Measurements from ENCODE around the gene GDF7.

The GDF7 gene

DNA sequence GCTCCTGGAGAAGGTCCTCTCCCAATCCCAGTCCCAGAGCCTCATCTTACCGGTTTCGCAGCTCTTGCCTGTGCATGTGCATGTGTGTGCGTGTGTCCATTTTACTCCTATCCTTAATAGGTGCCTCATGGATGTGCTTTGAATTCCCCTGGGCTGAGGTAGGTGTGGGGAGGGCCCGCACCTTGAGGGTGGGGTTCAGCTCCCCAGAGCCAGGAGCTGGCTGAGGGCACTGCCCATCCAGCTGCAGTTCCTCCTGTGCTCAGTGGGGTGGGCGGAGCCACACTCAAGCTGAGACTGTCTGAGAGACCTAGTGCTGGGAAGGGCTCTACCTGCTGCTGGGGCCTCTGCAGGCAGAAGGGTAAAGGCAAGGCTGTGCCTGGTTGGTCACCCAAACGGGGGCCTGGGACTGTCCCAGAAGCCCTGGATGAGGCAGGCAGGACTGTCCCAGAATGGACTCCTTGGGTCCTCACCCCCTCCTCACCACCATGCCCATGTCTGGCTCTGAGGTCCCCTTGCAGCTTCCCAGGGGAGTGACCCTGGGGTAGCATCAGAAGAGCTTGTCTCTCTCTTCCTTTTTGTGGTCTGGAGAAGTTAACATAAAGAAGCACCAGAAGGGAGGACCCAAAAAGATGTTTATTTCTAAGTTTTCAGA is 8.9 kb downstream of the GDF7 start:
- DNase-seq: no peak

DNA sequence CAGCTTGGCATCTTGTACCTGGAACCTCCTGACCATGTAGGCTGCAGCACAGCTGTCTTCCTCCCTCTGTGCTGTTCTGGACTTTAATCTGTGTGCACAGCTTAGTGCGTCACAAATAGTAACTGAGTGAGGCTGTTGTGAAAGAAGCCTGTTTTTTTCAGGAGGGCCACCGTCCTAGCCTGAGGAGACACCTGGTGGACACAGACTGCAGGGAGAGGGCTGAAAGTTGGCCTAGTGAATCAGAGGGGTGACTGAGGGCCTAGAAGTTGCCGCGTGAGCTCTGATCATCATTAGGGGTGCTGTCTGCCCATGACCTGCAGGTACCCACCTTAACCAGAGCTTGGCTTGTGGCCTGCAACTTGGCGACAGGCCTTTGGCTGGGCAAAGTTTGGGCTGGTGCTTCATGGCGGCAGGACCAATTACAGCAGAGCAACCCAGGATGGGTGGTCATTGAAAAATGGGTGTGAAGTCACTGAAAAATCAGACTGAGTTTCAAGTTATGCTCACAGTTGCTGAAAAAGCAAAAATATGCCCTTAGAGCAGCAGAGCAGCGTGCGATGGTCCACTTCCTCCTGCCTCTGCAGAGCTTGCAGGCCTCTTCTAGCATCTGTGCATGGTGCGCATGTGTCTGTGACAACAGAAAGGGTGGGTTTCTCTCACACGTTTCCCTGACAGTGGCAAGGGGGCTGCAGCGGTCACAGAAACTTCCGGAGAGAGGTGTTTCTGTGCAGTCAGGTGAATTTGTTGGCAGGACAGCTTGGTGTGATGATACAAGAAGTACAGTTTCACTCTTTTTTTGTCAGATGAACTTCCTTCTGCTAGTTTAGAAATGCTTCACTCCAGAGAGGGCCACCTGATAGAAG is 9.6 kb downstream of the GDF7 start:
- DNase-seq: no peak

DNA sequence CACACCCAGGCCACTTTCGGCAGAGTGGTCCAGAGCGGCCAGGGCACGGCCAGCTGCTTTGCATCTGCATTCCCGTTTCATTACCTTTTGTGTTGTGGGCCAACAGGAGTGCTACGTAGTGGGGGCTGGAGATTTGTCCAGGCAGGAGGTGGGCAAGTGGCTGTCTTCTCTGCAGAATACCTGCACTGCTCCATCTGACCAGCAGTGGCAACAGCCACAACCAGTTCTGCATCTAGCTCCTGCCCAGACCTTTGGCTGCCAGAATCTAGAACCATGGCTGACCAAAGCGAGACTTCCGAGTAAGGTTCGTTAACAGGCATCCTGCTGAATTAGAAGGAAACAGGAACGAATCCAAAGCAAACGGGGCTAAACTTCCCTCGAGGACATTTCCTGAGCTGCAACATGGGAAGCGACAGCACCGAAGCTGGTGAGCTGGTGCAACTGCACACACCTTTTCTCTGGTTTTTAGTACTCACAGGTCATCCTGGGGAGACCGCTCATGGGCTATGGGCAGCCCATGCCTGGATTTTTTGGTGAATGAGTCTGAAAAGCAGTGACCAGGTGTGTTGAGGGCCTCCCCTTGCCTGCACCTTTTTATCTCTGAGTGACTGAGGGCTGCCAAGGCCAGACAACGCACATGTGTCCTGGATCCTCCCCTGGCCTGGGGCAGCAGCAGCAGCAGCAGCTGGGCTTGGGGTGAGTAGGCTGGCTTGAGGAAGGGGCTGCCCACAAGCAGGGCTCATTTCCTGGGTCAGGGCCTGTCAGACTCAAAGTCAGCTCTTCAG is 10.5 kb downstream of the GDF7 start:
- DNase-seq: no peak

DNA sequence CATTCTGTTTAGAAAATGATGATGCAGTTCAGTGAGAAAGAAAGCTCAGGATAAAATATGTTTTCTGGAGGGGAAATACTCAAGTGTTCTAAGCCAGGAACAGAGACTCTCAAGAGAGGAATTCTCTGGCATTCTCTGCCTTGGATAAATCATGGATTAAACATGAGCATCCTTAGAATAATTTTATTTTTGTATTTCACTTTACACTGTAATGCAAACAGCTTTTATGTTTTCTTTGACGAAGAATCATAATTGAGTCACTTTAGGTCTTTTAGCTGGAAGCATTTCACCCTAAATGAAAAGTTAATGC is 11.1 kb downstream of the GDF7 start:
- no peak for DNase-seq

DNA sequence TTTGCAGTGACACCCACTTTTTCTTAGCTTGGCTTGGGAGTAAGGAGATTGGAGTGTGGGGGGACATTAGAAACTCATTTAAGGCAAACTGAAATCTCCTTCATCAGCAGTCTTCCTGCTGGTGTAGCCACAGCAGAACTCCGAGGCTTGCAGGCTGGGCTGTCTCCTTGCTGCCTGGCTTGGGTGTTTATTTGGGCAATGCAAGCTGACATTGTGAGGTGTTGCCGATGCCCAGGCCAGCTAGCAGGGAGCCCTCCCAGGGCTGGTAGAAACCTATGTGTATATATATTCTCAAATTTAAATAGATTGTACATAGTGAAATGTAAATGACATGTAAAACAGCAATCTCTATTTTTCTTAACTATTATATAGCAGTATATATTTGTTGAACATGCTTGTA is 11.8 kb downstream of the GDF7 start:
- DNase-seq: no peak

DNA sequence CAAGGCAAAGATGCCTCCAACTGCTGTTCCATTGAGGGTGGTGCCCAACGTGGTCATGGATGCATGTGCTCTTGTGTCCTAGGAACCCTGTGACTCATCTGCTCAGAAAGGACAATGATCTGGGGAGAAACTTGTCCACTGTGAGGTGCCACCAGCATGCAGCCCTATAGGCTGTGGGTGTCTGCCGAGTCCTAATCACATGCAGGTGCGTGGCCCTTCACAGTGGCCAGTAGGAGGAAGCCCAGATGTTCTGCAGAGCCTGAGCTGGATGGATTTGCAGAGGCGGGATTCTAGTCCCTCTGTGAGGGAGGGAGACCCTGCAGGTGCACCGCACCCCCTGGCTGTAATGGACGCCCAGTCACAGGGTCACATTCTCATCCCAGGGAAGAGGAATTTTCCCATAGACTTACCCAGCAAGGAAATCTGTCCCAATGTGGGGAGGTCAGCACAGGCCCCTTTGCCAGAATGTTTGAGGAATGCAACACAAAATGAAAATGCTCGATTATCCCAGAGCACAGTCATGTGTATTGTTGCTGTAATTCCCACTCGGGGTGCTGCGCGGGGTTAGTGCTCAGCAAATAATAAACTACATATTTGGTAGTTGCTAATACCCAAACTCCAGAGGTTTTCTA is 13.9 kb downstream of the GDF7 start:
- no peak for DNase-seq

DNA sequence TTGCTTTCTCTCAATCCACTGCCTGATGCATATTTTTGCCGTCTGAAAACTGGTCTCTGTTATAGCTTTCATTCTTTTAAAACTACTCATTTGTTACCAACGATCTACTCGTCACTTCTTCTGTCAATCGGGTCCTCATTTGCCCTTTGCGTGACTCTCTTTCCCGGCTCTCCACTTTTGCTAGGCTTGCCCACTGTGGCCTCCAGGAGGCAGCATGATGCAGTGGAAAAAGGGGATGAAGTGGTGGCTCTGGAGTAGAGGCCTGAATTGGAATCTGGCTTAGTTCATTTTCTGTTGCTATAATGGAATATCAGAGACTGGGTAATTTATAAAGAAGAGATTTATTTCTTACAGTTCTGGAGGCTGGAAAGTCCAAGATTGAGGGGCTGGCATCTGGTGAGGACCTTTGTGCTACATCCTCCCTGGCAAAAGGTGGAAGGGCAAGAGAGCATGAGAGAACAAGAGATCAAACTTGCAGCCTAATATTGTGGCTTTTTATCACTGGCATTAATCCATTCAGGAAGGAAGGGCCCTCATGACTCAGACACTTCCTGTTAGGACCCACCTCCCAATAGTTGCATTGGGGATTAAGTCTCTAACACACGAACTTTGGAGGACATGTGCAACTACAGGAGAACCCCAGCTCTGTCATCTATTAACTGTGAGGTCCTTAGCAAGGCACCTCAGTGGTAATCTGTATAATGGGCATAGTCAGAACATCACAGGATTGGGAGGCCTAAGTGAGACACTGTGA is 15.4 kb downstream of the GDF7 start:
- DNase-seq: no peak

DNA sequence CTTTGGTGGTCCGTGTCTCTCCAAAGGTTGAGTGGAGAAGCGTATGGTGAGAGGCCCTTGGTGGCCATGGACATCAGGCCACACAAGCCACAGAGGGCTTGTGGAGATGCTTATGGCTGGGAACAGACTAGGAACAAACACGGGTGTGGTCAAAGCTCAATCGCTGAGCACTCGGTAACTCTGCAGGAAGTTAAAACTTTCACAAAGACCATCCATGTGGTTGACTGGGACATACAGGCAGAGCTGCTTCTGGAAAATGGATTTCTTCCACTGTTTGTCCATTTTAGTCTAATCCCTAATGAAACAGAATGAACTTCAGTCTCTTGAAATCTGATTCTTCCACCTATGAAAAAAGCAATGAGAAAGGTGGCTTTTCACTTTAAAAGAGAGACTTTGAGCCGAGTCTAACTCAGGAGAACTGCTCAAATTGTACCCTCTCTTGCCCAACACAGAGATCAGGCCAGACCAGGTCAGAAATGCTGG is 17.7 kb downstream of the GDF7 start:
- DNase-seq: no peak

DNA sequence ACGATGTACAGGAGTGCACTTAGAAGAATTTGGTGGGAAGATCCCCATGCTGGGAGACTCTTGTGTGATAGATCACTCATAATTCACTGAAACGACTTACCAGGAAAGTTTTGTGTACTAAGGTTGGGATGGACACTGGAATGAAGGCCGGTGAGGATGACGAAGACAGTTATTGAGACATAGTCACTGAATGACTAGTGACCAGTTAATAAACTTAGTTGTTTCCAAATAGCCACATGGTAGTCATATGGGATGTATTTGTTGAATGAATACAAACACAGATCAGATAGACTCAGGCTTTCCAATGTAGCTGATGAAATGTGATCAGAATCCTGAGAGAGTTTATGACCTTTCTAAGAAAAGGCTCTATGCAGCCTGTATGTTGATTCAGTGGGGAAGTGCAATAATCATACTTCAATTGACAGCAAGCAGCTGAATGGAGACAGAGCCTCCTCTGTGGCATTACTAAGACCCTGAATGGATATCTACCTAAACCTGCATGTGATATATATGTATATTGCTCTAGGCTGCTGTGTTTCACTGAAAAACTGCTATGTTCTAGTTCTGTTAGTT is 20.4 kb downstream of the GDF7 start:
- no peak for DNase-seq

DNA sequence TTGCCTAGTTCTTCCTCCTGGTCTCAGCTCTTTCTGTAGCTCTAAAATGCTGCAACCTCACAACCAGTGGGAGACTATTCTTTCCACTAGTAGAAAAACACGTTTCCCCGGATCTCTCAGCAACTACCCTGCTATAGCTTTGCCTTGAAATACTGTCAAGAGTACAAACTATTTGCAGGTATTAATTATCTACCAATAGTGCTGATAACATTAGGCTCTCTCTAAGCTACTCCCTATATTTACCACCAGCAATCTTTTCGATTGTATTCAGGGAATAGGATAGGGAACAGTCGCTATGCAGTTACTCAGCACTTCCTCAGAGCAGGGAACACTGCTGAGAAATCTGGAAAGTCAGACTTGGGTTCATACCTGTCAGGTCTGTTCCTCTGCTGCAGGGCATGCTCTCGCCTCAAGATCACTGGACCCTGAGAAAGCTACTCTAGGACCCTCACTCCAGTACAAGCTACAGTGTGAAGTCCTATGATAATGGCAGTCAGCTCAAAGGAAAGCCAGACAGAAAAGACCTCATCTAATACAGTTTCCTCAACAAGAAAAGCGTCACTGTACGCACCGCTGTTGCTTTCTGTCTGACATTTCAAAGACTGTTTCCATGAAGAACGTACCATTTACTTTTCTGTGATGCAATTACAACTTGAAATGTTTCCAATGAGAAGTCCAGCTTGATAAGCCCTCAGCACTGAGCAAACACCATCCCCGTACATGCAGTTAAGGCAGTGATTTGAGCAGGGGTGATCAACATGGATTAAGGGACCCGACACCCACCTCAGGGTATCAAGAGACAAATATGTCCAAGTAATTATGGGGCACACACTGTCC is 22.7 kb downstream of the GDF7 start:
- DNase-seq: no peak

DNA sequence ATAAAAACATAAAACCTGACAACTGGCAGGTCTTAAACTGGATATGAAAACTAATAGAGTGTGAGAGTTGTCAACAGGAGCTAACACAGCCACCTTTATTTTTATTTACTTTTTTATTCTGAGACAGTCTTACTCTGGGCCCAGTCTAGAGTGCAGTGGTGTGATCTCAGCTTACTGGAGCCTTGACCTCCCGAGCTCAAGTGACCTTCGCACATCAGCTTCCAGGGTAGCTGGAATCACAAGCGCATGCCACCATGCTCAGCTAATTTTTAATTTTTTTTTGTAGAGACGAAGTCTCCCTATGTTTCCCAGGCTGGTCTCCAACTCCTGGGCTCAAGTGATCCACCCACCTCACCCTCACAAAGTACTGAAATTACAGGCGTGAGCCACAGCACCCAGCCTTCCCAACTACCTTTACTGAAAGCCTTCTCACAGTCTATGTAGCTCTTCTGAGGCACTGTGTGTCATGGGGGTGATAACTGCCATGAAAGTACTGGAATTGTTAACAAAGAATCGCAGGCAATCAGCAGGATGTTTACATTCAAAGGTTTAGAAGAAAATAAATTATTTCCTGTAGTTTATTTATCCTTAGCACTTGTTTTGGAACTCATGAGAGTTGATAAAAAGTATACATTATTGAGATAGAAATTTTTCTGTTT is 24.3 kb downstream of the GDF7 start:
- no peak for DNase-seq

DNA sequence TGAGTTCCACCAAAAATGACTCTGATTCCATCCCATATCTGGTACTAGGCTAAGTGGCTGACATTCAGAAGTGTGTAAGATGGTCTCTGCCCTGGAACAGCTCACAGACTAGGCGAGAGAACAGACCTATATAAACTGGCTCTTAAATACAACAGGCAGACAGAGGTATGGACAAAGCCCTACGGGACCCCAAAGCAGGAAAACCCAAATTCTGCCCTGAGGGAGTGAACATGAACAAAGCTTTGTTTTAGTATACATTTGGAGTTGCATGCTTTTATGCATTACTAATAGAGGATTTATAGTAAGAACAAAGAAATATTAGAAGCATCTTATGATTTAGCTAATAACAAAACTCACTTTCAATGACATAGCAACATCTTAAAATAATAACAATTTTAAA is 25.1 kb downstream of the GDF7 start:
- DNase-seq: no peak

DNA sequence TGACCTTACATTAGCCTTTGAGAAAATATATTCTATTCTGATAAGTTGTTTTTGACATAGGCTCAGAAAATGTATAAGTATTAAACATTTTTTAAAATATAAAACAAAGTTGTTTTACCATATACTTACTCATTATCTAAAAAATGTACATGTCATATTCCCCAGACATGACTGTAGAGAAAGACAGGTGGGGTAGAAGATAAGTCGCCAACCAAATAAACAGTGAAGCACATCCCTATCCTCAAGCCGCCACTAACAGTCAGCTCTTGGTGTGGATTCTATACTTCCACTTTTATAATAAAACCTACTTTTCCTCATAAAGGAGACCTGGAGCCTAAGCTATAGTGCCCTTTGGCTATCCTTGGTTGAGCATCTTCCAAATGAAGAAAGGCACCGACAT is 26.4 kb downstream of the GDF7 start:
- DNase-seq: no peak

DNA sequence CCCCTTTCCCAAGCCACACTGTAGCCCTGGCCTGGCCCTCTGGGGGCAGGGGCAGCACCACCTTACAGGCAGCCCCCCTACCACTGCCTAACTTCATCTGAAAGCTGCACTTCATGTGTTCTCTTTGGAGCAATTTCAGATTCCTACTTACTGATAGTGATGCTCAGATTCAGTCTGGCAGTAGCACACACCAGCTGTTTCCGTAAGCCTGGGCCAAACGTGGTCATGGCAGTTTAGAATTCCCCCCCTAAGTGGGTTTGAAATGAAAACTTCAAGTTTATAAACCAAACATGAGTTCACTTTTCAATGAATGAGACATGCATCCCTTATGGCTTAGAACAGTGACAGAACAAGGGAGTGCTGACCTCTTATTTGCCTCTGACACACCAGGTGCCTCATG is 29.4 kb downstream of the GDF7 start:
- no peak for DNase-seq

DNA sequence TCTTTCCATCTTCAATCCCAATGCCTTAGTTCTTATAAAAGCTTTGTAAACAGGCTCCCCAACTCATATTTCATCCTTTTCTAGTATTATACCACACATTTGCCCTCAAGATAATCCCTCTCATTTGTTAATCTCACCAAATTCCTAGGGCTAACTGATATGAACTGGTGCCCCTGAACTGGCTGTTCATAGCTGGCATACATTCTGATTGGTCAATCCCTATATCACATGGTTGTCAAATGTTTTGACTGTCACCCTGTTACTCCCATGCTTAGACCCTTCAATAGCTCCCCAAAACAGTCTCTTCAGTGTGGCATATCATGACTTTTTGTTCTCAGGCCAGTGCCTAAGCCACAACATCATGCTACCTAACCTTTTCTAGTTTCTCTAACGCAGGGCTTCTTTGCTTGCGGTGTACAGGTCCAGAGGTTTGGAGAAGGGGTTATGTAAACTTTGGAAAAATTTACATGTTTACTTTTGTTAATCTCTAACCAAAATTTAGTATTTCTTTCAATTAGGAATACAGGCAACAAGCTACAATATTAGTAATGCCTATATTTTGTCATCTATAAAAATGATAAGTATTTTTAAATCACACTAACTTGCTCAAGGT is 30.5 kb downstream of the GDF7 start:
- DNase-seq: no peak

DNA sequence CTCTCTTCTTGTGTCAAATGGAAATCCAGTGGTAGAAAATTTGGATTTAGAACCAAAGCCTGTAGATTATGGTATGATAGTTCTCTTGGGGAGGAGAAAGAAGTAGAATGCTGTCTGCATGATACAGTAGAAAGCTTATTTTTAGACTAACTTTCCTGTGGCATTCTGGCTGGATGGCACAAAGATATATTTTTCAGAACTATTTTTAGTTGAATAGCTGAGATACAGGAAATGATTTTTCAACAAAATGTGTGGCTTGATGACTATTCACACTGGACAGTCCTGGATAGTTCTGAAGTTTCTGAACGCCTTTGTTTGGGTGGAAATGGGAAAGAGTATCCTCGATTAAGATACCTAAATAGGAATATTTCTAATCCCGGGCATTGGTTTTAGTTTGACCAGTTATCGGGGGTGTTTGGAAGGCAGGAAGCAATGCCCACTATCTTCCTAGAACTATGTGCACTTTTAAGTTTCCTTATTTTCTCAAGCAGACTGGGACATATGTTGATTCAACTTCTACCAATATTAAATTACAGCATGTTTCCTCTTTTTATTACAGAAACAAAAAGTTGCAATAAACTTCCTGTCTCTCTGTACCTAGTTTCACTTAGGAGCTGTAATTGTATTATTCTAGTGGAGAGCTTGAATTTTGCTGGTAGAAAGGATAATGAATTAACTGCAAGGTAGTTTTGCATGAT is 32.1 kb downstream of the GDF7 start:
- no peak for DNase-seq

DNA sequence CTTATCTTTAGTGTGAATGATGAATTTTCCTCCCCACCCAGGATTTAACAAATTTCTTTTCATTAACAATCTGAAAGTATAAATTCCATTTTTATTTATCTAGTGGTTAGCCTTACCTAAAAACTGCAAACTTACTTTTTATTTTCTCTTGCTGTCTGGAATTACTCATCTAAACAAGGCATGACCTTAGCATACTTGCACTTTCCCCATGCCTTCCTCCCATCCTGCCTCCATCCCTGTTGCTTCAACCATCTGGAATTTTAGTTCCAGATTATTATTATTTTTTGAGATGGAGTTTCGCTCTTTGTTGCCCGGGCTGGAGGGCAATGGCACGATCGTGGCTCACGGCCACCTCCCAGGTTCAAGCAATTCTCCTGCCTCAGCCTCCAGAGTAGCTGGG is 35.6 kb downstream of the GDF7 start:
- DNase-seq: no peak

DNA sequence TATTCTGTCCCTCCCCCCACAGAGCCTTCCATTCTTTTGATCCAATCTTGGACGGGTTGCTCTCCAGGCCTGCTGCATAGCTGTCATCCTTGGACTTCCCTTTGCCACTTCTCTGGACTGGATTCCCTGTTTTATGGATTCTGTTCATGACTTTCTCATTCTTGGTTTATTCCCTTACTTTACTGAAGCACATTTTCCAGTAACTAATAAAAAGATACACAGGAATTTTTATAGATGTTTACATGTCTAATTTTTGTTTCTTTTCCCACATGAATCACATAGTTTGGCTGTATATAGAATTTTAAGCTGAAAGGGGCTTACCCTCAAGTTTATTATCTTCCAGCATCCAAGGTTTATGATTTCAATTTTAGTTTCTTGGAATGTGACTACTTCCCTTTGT is 37.9 kb downstream of the GDF7 start:
- no peak for DNase-seq

DNA sequence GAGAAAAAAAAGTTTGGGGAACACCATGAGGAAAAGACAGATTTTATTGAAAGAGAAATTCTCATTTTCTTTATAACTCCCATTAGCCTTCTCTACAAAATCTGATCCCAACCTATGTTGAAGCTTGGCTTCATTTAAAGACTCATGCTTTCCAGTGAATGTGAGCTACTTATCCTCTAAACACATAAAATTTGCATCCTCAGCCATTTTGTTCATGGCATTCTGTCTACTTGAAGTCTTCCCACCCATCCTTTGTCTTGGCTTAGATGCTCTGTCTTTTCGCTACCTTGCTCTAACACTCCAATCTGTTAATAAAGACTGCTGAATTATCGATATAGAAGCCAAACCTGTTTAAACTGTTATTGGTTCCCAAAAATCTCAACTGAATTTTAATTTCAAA is 39.3 kb downstream of the GDF7 start:
- DNase-seq: no peak

DNA sequence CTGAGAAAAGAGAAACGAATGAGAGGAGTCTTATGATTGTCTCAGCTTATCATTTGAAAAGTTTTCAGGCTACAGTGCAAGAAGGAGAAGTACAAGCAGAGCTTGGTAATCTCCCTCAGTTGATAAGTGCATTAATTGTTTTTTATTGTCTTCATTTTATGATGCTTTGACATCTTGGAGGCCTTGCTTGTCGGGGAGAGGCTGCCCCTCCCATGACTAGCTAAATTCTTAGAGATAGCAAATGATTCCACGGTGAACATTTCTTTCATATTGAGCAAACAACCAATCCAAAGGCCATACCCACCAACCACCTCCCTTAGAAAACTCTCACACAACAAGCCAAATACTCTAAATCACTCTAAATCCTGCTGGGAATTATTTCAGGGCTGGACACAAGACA is 39.8 kb downstream of the GDF7 start:
- DNase-seq: no peak

Measured in NCI-H2029 (cell line).